Measurements from ENCODE around the gene CDC42EP5.
A peak's percentile ranks its signal among the peaks of the same experiment; 100 is the strongest.
"Not testable (repeated sequence)": the region's sequence is repeated elsewhere in the genome, so short reads cannot be mapped to it uniquely, and the experiment has no call there.

The CDC42EP5 gene

DNA sequence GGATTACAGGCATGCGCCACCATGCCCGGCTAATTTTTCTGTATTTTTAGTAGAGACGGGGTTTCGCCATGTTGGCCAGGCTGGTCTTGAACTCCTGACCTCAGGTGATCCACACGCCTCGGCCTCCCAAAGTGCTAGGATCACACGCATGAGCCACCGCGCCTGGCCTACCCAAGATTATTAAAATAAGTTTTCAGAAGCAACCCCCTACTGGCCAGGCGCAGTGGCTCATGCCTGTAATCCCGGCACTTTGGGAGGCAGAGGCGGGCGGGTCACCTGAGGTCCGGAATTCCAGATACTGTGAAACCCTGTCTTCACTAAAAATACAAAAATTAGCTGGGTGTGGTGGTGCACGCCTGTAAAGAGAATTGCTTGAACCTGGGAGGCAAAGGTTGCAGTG is 26.7 kb downstream of the CDC42EP5 start:
- not testable (repeated sequence) for DNase-seq

DNA sequence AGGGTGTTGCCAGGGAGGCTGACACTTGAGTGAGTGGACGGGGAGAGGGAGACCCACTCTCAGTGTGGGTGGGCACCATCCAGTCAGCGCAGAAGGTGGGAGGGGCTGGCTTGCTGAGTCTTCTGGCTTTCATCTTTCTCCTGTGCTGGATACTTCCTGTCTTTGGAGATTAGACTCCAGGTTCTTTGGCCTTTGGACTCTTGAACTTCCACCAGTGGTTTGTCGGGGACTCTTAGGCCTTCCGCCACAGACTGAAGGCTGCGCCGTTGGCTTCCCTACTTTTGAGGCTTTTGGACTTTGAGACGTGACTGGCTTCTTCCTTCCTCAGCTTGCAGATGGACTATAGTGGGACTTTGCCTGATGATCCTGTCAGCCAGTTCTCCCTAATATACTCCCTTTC is 28.4 kb downstream of the CDC42EP5 start:
- no peak for DNase-seq

DNA sequence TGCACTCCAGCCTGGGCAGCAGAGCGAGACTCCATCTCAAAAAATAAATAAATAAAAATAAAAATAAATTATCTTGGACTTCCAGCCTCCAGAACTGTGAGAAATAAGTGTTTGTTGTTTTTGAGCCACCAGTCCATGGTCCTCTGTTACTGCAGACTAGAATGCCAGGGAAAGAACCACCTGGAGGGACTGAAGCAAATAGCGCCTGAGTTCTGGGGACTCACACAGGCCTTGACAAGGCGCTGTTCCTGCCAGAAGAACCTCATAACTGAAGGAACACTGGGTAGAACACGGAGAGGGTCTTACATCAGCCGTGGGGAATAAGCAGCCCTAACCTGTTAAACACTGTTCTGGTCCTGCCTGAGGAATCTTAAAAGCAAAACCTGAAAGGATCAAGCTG is 32.5 kb downstream of the CDC42EP5 start:
- DNase-seq: no peak

GRCh38 chr19:54439174-54439851 is 33.8 kb downstream of the CDC42EP5 start:
- DNase-seq: no peak

- no peak for DNase-seq
Observed at GRCh38 chr19:54436628-54437252, 36.4 kb downstream of the CDC42EP5 start.

- DNase-seq: no peak
Observed at GRCh38 chr19:54436031-54436523, 37.0 kb downstream of the CDC42EP5 start.

DNA sequence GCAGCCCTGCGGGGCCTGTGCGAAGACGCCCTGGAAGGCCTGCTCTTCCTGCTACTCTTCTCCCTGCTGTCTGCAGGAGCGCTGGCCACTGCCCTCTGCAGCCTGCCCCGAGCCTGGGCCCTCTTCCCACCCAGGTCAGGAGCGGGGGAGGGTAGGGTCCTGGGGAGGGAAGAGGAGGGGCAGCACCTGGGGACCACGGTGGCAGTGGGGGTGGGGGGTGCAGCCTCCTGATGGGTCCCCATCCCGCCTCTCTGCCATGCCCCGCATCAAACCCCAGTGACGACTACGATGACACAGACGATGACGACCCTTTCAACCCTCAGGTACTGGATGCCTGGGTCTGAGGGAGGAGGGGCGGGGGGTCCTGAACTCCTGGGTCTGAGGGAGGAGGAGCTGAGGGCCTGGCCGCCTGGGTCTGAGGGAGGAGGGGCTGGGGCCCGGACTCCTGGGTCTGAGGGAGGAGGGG is 37.5 kb downstream of the CDC42EP5 start:
- no peak for DNase-seq

GRCh38 chr19:54434873-54435214 is 38.3 kb downstream of the CDC42EP5 start:
- no peak for DNase-seq

GRCh38 chr19:54434112-54434872 is 38.8 kb downstream of the CDC42EP5 start:
- no peak for DNase-seq

GRCh38 chr19:54433697-54434096 is 39.4 kb downstream of the CDC42EP5 start:
- no peak for DNase-seq

GRCh38 chr19:54432144-54432738 is 40.9 kb downstream of the CDC42EP5 start:
- no peak for DNase-seq

GRCh38 chr19:54431255-54431838 is 41.7 kb downstream of the CDC42EP5 start:
- no peak for DNase-seq

- DNase-seq: peak; percentile 37
Observed at GRCh38 chr19:54430306-54431254, 42.5 kb downstream of the CDC42EP5 start.

GRCh38 chr19:54429545-54430227 is 43.4 kb downstream of the CDC42EP5 start:
- DNase-seq: no peak

GRCh38 chr19:54429176-54429495 is 44.0 kb downstream of the CDC42EP5 start:
- DNase-seq: no peak

GRCh38 chr19:54428323-54429175 is 44.5 kb downstream of the CDC42EP5 start:
- DNase-seq: no peak

DNA sequence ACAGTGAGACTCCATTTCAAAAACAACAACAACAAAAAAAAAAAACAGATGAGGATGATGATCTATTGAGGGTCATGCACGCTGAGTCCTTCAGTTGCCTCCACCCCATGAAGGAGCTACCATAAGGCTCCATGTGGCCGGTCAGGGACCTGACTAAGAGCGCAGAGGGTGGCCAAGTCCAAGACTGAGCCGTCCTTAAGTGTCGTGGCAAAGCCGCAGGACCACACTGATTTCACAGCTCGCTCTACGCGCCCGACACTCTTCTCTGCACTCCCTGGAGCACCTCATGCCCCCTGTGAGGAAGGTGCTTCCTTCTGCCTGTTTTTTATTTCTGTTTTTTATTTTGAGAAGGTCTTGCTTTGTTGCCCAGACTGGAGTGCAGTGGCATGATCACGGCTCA is 45.5 kb downstream of the CDC42EP5 start:
- DNase-seq: no peak

DNA sequence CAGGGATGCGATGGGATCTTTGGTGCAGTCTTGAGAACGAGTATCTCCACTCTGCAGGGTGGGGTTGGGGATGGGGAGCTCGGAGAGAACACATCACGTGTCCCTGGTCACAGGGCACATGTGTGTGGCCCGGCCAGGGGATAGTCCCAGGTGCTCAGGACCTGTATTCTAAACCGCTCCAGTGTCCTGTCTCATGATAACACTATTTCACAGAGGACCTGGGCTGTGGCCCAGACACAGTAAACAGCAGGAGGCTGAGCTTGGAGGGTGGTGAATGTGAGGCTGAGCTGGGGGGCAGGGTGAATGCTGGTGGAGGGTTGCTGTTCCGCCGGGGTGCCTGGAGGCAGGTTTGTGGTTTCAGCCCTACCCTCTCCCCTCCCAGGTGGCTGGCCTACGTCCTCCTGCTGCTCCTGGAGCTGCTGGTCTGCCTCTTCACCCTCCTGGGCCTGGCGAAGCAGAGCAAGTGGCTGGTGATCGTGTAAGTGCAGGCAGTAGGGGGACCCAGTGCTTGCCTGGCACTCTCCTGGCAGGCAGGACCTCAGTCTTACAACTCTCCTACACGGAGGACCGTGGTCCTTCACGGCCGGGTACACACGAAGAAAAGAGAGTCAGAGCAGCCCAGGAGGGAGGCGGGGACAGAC is 46.7 kb downstream of the CDC42EP5 start:
- DNase-seq: no peak

GRCh38 chr19:54425382-54425723 is 47.7 kb downstream of the CDC42EP5 start:
- DNase-seq: no peak

All from effector CD8-positive, alpha-beta T cell (primary cell).